ENCODE results near the gene GPR107. TPM values are rescaled to one million over a fixed set of nuclear protein-coding genes. Genes with fewer than 3 reads are reported as not detected.

GPR107 gene
- total and polyA plus RNA-seq, 7 donors, result 3.6 to 34.1 (median 19.6) TPM

GRCh38 chr9:130041648-130042405 lies 11.9 kb upstream of the GPR107 start:
- 0 to 1% methylated on average over 31 of the region's 31 CpGs for WGBS, 2 donors
- H3K4me1 ChIP-seq, result peaks cover 0 to 66% (median 55%) of the 10 kb centered on the region in 4 donors
- no peaks in the 10 kb centered on the region for H3K27me3 ChIP-seq
- no peaks in the 10 kb centered on the region for H3K36me3 ChIP-seq
- H3K27ac ChIP-seq, result peak overlapping the region; percentile 94 to 99 (median 96)
- H3K9me3 ChIP-seq, result no peaks in the 10 kb centered on the region
- peak overlapping the region; percentile 74 to 94 (median 84) for H3K4me3 ChIP-seq
- intact Hi-C loops (cut with DNase I), result loop anchor here (5.0 kb wide), 3 partner anchors 80 to 110 kb away; no protein-coding TSS in a partner anchor
- TF ChIP-seq POLR2A (IDR thresholded peaks at IDR 0.05) (no peak), POLR2AphosphoS5 (IDR thresholded peaks at IDR 0.05) (peak in 2 of 4 donors; percentile 32 to 37), EP300 (IDR thresholded peaks at IDR 0.05) (no peak)
- TF ChIP-seq, protein P1, sequence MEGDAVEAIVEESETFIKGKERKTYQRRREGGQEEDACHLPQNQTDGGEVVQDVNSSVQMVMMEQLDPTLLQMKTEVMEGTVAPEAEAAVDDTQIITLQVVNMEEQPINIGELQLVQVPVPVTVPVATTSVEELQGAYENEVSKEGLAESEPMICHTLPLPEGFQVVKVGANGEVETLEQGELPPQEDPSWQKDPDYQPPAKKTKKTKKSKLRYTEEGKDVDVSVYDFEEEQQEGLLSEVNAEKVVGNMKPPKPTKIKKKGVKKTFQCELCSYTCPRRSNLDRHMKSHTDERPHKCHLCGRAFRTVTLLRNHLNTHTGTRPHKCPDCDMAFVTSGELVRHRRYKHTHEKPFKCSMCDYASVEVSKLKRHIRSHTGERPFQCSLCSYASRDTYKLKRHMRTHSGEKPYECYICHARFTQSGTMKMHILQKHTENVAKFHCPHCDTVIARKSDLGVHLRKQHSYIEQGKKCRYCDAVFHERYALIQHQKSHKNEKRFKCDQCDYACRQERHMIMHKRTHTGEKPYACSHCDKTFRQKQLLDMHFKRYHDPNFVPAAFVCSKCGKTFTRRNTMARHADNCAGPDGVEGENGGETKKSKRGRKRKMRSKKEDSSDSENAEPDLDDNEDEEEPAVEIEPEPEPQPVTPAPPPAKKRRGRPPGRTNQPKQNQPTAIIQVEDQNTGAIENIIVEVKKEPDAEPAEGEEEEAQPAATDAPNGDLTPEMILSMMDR (IDR thresholded peaks at IDR 0.05), result no peak
- peak; percentile 74 for DNase-seq

DNA sequence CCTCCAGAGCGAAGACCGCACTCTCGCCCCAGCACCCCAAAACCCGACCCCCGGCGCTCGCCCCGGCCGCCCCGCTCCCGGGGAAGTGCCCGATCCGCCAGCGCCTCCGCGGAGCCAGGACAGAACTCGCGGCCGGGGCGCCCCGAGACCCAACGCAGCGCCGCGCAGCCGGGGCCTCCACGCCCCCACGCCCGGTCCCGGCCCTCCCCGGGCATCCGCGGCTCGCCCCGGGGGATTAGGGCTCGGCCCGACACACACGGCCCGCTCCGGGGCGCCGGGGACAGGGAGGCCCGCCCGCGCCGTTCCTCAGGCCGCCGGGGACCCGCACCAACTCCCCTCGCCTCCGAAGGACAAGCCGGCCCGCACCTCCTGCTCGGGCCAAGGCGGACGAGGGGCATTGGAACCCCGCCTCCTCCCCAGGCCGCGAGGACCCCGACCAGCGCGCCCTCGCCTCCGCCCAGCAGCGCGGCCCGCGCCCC lies 11.3 kb upstream of the GPR107 start:
- peak overlapping the region; percentile 74 to 94 (median 84) for H3K4me3 ChIP-seq
- WGBS, 2 donors, result 0 to 1% methylated on average over 68 of the region's 68 CpGs
- peak; percentile 70 for DNase-seq
- H3K36me3 ChIP-seq, result no peaks in the 10 kb centered on the region
- intact Hi-C loops (cut with DNase I), result loop anchor here (5.0 kb wide), 3 partner anchors 80 to 110 kb away; no protein-coding TSS in a partner anchor
- TF ChIP-seq, protein P1 (IDR thresholded peaks at IDR 0.05), result no peak
- TF ChIP-seq POLR2A (IDR thresholded peaks at IDR 0.05) (no peak), EP300 (IDR thresholded peaks at IDR 0.05) (no peak), POLR2AphosphoS5 (IDR thresholded peaks at IDR 0.05) (no peak)
- peaks cover 0 to 60% (median 50%) of the 10 kb centered on the region in 4 donors for H3K4me1 ChIP-seq
- peak overlapping the region; percentile 94 to 99 (median 96) for H3K27ac ChIP-seq
- H3K27me3 ChIP-seq, result no peaks in the 10 kb centered on the region
- no peaks in the 10 kb centered on the region for H3K9me3 ChIP-seq

GRCh38 chr9:130042885-130043653 lies 10.6 kb upstream of the GPR107 start, which contains the start of gene FNBP1:
FNBP1 (minus strand) TSS chr9:130043189; CDS start chr9:130042975, 214 bp downstream.
- Histone ChIP-seq H3K4me1 (peaks cover 0 to 55% (median 48%) of the 10 kb centered on the region in 4 donors), H3K27me3 (no peaks in the 10 kb centered on the region), H3K27ac (peak within 1 kb of the TSS; percentile 94 to 99 (median 96)), H3K9me3 (no peaks in the 10 kb centered on the region), H3K36me3 (no peaks in the 10 kb centered on the region), H3K4me3 (peak within 1 kb of the TSS; percentile 74 to 94 (median 84))
- WGBS, 2 donors, result 0 to 1% methylated on average over 92 of the region's 92 CpGs
- TF ChIP-seq POLR2AphosphoS5 (IDR thresholded peaks at IDR 0.05) (peak; percentile 96 to 99 (median 97)), EP300 (IDR thresholded peaks at IDR 0.05) (no peak), POLR2A (IDR thresholded peaks at IDR 0.05) (peak; percentile 76 to 77)
- TF ChIP-seq, protein P1 (IDR thresholded peaks at IDR 0.05), result no peak
- intact Hi-C loops (cut with DNase I), result loop anchor here (1.0 to 5.0 kb wide), 4 partner anchors 81 to 158 kb away; no protein-coding TSS in a partner anchor
- peak; percentile 92 for DNase-seq

GRCh38 chr9:130043654-130044623 lies 9.8 kb upstream of the GPR107 start:
- DNase-seq, result peak; percentile 91

More at GRCh38 chr9:130043654-130044623, 9.8 kb upstream of the GPR107 start:
- TF ChIP-seq EP300 (IDR thresholded peaks at IDR 0.05) (no peak), POLR2A (IDR thresholded peaks at IDR 0.05) (no peak), POLR2AphosphoS5 (IDR thresholded peaks at IDR 0.05) (peak; percentile 21 to 47 (median 32))
- TF ChIP-seq, protein P1 (IDR thresholded peaks at IDR 0.05), result peak in 3 of 4 experiments; percentile 8 to 32 (median 17)
- Histone ChIP-seq H3K4me3 (peak overlapping the region; percentile 74 to 94 (median 84)), H3K36me3 (no peaks in the 10 kb centered on the region), H3K27me3 (no peaks in the 10 kb centered on the region), H3K9me3 (no peaks in the 10 kb centered on the region), H3K27ac (peak overlapping the region; percentile 94 to 99 (median 96)), H3K4me1 (peaks cover 0 to 47% (median 42%) of the 10 kb centered on the region in 4 donors)
- 25 to 40% methylated on average over 37 of the region's 37 CpGs for WGBS, 2 donors
- intact Hi-C loops (cut with DNase I), result loop anchor here (1.0 to 5.0 kb wide), 4 partner anchors 82 to 159 kb away; no protein-coding TSS in a partner anchor
